Esophagus muscularis mucosa (tissue), 4 donors: ENCODE data around the gene CD300LF.

Source experiments
- EP300 ChIP-seq: sonication (generic); formaldehyde crosslinking; IDR thresholded peaks from one replicate; pipeline ENCODE4 v1.6.1; 2017; ENCODE audit warnings: antibody characterized with exemption
- POLR2A ChIP-seq: fragments of 450-650 bp; IDR thresholded peaks from one replicate; pipeline ENCODE4 v1.6.1; 2017; ENCODE audit warnings: antibody characterized with exemption, moderate library complexity, mild to moderate bottlenecking, low read depth
- POLR2AphosphoS5 ChIP-seq, 2 donors: sonication (generic); formaldehyde crosslinking; IDR thresholded peaks; one replicate each; pipeline ENCODE4 v1.6.1; 2017; ENCODE audit warnings: antibody characterized with exemption in 2 of 2
- TF ChIP-seq, protein P1 (sequence below), 3 experiments: fragments of 200-600 bp in 2 of 3; fragments of 450-650 bp in 1 of 3; sonication (generic) in 2 of 3; IDR thresholded peaks; one replicate each; pipeline ENCODE4 v1.5.1; 2017 to 2019; ENCODE audit warnings: antibody characterized with exemption in 3 of 3, mild to moderate bottlenecking in 2 of 3, moderate library complexity in 1 of 3

GRCh38 chr17:74728033-74728701 lies 15.4 kb upstream of the CD300LF start:
- TF ChIP-seq, protein P1, sequence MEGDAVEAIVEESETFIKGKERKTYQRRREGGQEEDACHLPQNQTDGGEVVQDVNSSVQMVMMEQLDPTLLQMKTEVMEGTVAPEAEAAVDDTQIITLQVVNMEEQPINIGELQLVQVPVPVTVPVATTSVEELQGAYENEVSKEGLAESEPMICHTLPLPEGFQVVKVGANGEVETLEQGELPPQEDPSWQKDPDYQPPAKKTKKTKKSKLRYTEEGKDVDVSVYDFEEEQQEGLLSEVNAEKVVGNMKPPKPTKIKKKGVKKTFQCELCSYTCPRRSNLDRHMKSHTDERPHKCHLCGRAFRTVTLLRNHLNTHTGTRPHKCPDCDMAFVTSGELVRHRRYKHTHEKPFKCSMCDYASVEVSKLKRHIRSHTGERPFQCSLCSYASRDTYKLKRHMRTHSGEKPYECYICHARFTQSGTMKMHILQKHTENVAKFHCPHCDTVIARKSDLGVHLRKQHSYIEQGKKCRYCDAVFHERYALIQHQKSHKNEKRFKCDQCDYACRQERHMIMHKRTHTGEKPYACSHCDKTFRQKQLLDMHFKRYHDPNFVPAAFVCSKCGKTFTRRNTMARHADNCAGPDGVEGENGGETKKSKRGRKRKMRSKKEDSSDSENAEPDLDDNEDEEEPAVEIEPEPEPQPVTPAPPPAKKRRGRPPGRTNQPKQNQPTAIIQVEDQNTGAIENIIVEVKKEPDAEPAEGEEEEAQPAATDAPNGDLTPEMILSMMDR (IDR thresholded peaks at IDR 0.05), result no peak
- no peak for TF ChIP-seq POLR2AphosphoS5 (IDR thresholded peaks at IDR 0.05)
- TF ChIP-seq POLR2A, result no peak
- TF ChIP-seq EP300, result no peak
